GM10266 (cell line): ENCODE data around the gene TRAP1.

Source experiments
- DNase-seq: peaks from one replicate; pipeline ENCODE4 v3.0.0; 2012; ENCODE audit errors: extremely low spot score
- CTCF ChIP-seq: IDR thresholded peaks from 2 replicates; pipeline ENCODE4 v1.5.1; 2012; ENCODE audit warnings: mild to moderate bottlenecking, low read depth; ENCODE audit not compliant: control insufficient read depth, insufficient read depth; ENCODE audit errors: missing control alignments

The TRAP1 gene

DNA sequence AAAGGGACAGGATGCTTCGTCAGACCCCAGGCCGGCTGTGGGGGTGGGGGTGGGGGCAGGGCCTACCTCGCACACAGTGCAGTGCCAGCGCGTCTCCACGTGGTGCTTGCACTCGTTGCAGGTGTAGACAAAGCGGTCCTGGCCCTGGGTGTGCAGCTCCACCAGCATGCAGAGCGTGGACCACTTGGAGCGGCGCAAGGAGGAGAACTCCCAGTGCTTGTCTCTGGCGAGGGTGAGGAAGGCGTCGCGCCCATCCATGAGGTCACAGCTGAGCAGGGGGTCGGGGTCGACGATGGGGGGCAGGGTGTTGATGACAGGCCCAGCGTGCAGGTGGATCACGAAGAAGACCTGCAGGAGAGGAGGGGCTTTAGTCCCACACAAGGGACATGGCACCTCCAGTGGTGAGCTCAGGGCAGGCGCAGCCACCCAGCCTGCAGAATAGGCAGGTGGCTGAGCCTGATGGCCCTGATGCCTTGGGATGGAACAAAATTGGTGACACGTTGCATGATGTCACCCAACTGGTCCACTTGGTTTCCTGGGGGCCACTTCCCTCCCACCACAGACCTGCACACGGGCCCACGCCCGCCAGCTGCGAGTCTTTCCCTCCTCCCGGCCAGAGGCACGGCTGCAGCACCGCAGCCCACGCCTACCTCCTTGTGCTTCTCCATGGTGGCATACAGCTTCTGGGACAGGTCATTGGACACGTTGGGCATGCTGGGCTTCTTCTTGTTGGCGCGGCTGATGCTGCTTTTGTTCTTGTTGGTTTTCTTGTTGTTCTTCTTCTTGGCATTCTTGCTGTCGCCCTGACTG is 14.0 kb upstream of the TRAP1 start:
- no peak for TF ChIP-seq CTCF
- DNase-seq: no peak

- no peak for DNase-seq
- TF ChIP-seq CTCF: no peak
Measured at GRCh38 chr16:3730161-3731125, 13.1 kb upstream of the TRAP1 start.

- DNase-seq: no peak
Measured at GRCh38 chr16:3729161-3730112, 12.1 kb upstream of the TRAP1 start.

GRCh38 chr16:3728424-3729160 is 11.3 kb upstream of the TRAP1 start:
- DNase-seq: no peak
- TF ChIP-seq CTCF: no peak

More at GRCh38 chr16:3729161-3730112, 12.1 kb upstream of the TRAP1 start:
- no peak for TF ChIP-seq CTCF

DNA sequence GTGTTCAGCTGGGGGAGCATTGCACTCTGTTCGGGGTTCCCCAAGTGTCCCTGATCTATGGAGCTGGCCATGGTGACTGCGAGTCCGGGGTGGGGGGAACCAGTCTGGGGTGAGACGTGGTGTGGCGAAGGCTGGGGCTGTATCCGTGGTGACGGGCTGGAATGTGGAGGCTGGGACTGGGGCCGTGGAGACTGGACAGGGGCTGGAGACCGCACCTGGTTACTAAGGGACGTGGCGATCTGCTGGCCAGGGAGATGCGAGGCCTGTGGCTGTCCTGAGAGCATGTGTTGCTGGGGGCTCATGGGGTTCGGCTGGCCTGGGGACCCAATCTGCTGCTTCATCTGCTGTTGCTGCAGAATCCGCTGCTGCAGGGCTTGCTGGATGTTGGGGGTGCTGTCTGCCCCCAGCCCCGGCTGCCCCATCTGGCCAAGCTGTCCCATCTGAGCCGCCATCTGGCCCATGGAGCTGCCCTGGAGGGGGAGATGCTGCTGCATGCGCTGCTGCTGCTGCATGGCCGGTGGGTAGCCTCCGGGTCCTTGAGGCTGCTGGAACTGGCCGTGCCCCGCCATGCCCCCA is 10.6 kb upstream of the TRAP1 start:
- DNase-seq: no peak
- no peak for TF ChIP-seq CTCF
